Spinal cord (tissue), 10 donors: Measurements from ENCODE around the gene TBC1D9B. TPM values are rescaled to one million over a fixed set of nuclear protein-coding genes. Genes with fewer than 3 reads are reported as not detected.

Experiments
- DNase-seq, 6 donors: peaks; one replicate each; pipeline versions ENCODE4 v3.0.0 to v3.0.0-alpha.2; 2013 to 2015; ENCODE audit warnings: low spot score in 6 of 6, low read depth in 4 of 6
- H3K27ac ChIP-seq: one replicate; pipeline ENCODE4 v1.5.1; 2013; ENCODE audit warnings: low read depth, low read length, control low read depth
- H3K27me3 ChIP-seq: one replicate; pipeline ENCODE4 v1.6.1; 2013; ENCODE audit warnings: low read length; ENCODE audit not compliant: control insufficient read depth, insufficient read depth
- H3K36me3 ChIP-seq: one replicate; pipeline ENCODE4 v1.6.1; 2013; ENCODE audit warnings: low read length; ENCODE audit not compliant: control insufficient read depth, insufficient read depth
- H3K4me1 ChIP-seq: one replicate; pipeline ENCODE4 v1.6.1; 2013; ENCODE audit warnings: low read length; ENCODE audit not compliant: control insufficient read depth, insufficient read depth
- H3K4me3 ChIP-seq: one replicate; pipeline ENCODE4 v1.5.1; 2013; ENCODE audit warnings: low read depth, low read length, control low read depth
- H3K9me3 ChIP-seq: one replicate; pipeline ENCODE4 v1.6.1; 2013; ENCODE audit warnings: low read length; ENCODE audit not compliant: control insufficient read depth, insufficient read depth
- WGBS: methylation state at CpG from one replicate; pipeline ENCODE4 v1.1.5; 2013; ENCODE audit warnings: missing lambda C conversion rate; ENCODE audit not compliant: insufficient coverage; 5-methylcytosine and 5-hydroxymethylcytosine counted together
- polyA plus RNA-seq, 2 donors: library from polyadenylated mRNA; unstranded; fragments of 120-200 nt; gene quantifications; one replicate each; pipeline ENCODE4 v1.2.1, GENCODE V29; 2013; ENCODE audit not compliant: insufficient read length in 2 of 2
- total RNA-seq, 2 donors: library from RNA; depleted of rRNA in 1 of 2; stranded (reverse); fragments of 120-200 nt in 1 of 2; fragments of >200 nt in 1 of 2; gene quantifications; one replicate each; pipeline versions ENCODE4 v1.2.3 to v1.2.4, GENCODE V29; 2013 to 2014
- donor health status: healthy.

Gene TBC1D9B
- total and polyA plus RNA-seq, 4 donors: 46.0 to 124 (median 75.1) TPM

GRCh38 chr5:179923436-179923835 lies 15.7 kb upstream of the TBC1D9B start:
- H3K9me3 ChIP-seq: no peaks in the 10 kb centered on the region
- H3K36me3 ChIP-seq: peaks cover 12% of the 10 kb centered on the region
- no peak for DNase-seq
- H3K27ac ChIP-seq: no peak overlapping the region
- H3K4me3 ChIP-seq: no peak overlapping the region
- WGBS: 93% methylated on average over 5 of the region's 6 CpGs
- H3K4me1 ChIP-seq: no peaks in the 10 kb centered on the region
- no peaks in the 10 kb centered on the region for H3K27me3 ChIP-seq

- Histone ChIP-seq H3K27ac (no peak overlapping the region), H3K4me3 (no peak overlapping the region), H3K27me3 (no peaks in the 10 kb centered on the region), H3K9me3 (no peaks in the 10 kb centered on the region), H3K4me1 (peaks cover 7% of the 10 kb centered on the region), H3K36me3 (peaks cover 26% of the 10 kb centered on the region)
- no CpG with 5 or more reads among the region's 4 CpGs for WGBS
- DNase-seq: no peak
Measured at GRCh38 chr5:179920175-179920574, 12.5 kb upstream of the TBC1D9B start.

GRCh38 chr5:179919487-179920060 lies 11.9 kb upstream of the TBC1D9B start:
- no peaks in the 10 kb centered on the region for H3K27me3 ChIP-seq
- no peak for DNase-seq
- H3K27ac ChIP-seq: no peak overlapping the region
- peaks cover 29% of the 10 kb centered on the region for H3K36me3 ChIP-seq
- no peak overlapping the region for H3K4me3 ChIP-seq
- 86% methylated on average over 20 of the region's 20 CpGs for WGBS
- peaks cover 7% of the 10 kb centered on the region for H3K4me1 ChIP-seq
- H3K9me3 ChIP-seq: no peaks in the 10 kb centered on the region

- H3K27ac ChIP-seq: no peak overlapping the region
- 89% methylated on average over 19 of the region's 19 CpGs for WGBS
- H3K9me3 ChIP-seq: no peaks in the 10 kb centered on the region
- no peaks in the 10 kb centered on the region for H3K27me3 ChIP-seq
- no peak overlapping the region for H3K4me3 ChIP-seq
- H3K4me1 ChIP-seq: peaks cover 7% of the 10 kb centered on the region
- no peak for DNase-seq
- peaks cover 33% of the 10 kb centered on the region for H3K36me3 ChIP-seq
Measured at GRCh38 chr5:179918742-179919486, 11.2 kb upstream of the TBC1D9B start.

- WGBS: 70% methylated on average over 5 of the region's 6 CpGs
- Histone ChIP-seq H3K27ac (no peak overlapping the region), H3K36me3 (peaks cover 46% of the 10 kb centered on the region), H3K9me3 (no peaks in the 10 kb centered on the region), H3K27me3 (no peaks in the 10 kb centered on the region), H3K4me1 (peaks cover 7% of the 10 kb centered on the region), H3K4me3 (no peak overlapping the region)
- DNase-seq: no peak
Measured at GRCh38 chr5:179916523-179916922, 8.8 kb upstream of the TBC1D9B start.

GRCh38 chr5:179915406-179915935 lies 7.8 kb upstream of the TBC1D9B start:
- Histone ChIP-seq H3K9me3 (no peaks in the 10 kb centered on the region), H3K36me3 (peaks cover 46% of the 10 kb centered on the region), H3K27ac (no peak overlapping the region), H3K27me3 (no peaks in the 10 kb centered on the region), H3K4me3 (no peak overlapping the region), H3K4me1 (peaks cover 7% of the 10 kb centered on the region)
- WGBS: 90% methylated on average over 7 of the region's 10 CpGs
- no peak for DNase-seq

- DNase-seq: no peak
- H3K36me3 ChIP-seq: peaks cover 38% of the 10 kb centered on the region
- peaks cover 7% of the 10 kb centered on the region for H3K4me1 ChIP-seq
- H3K27ac ChIP-seq: no peak overlapping the region
- WGBS: 83% methylated on average over 5 of the region's 8 CpGs
- no peaks in the 10 kb centered on the region for H3K9me3 ChIP-seq
- H3K4me3 ChIP-seq: no peak overlapping the region
- no peaks in the 10 kb centered on the region for H3K27me3 ChIP-seq
Measured at GRCh38 chr5:179914032-179914755, 6.5 kb upstream of the TBC1D9B start.

GRCh38 chr5:179913461-179913860 lies 5.8 kb upstream of the TBC1D9B start:
- 90% methylated on average over 9 of the region's 9 CpGs for WGBS
- no peak overlapping the region for H3K4me3 ChIP-seq
- no peaks in the 10 kb centered on the region for H3K9me3 ChIP-seq
- no peaks in the 10 kb centered on the region for H3K27me3 ChIP-seq
- H3K4me1 ChIP-seq: peaks cover 11% of the 10 kb centered on the region
- peaks cover 34% of the 10 kb centered on the region for H3K36me3 ChIP-seq
- H3K27ac ChIP-seq: no peak overlapping the region
- DNase-seq: no peak

GRCh38 chr5:179912951-179913350 lies 5.3 kb upstream of the TBC1D9B start:
- peaks cover 33% of the 10 kb centered on the region for H3K36me3 ChIP-seq
- DNase-seq: peak in 1 of 6 donors; percentile 57
- no peaks in the 10 kb centered on the region for H3K27me3 ChIP-seq
- H3K4me3 ChIP-seq: no peak overlapping the region
- 88% methylated on average over 13 of the region's 19 CpGs for WGBS
- no peak overlapping the region for H3K27ac ChIP-seq
- H3K4me1 ChIP-seq: peaks cover 16% of the 10 kb centered on the region
- H3K9me3 ChIP-seq: no peaks in the 10 kb centered on the region
